SU-DHL-6 (cell line): ENCODE data around the gene MAML3.

Experiments
- CTCF ChIP-seq: fragments of 200-600 bp; sonication (generic); IDR thresholded peaks from one replicate; pipeline ENCODE4 v1.5.1; 2017; ENCODE audit warnings: antibody characterized with exemption, mild to moderate bottlenecking, low read length, moderate library complexity; ENCODE audit not compliant: insufficient read depth, poor library complexity, severe bottlenecking
- EZH2phosphoT487 ChIP-seq: fragments of 200-600 bp; sonication (generic), shearing (Covaris generic); conservative IDR thresholded peaks from 2 replicates; pipeline ENCODE4 v1.6.1; 2018; ENCODE audit warnings: mild to moderate bottlenecking, antibody characterized with exemption, low read length, moderate library complexity, mixed read lengths

- TF ChIP-seq CTCF (no peak), EZH2phosphoT487 (no peak)
Measured at GRCh38 chr4:139878050-139878449, 275.9 kb downstream of the MAML3 start.
